IMR-90 (cell line): ENCODE measurements around the gene IL19. TPM values are rescaled to one million over a fixed set of nuclear protein-coding genes. Genes with fewer than 3 reads are reported as not detected.

ENCODE experiments used
- ATAC-seq: fragments of 200-7000 bp; cut with Tn5 transposase; 2 replicates; pipeline ENCODE4 v1.9.1; 2020; ENCODE audit warnings: low read depth, mild to moderate bottlenecking, moderate library complexity
- BruUV-seq: library from RNA; stranded (reverse); fragments of 400-500 nt; replicated peaks from 2 replicates; lab custom pipeline; 2021; lab: Mats Ljungman, UMichigan
- CTCF ChIA-PET: fragments of 300-600 bp; formaldehyde crosslinking; extraction: SDS; loops from one replicate; lab custom pipeline; 2021; ENCODE audit warnings: antibody characterized with exemption; lab: Yijun Ruan, JAX
- POLR2A ChIA-PET: fragments of 300-600 bp; sonication (Branson Sonifier 250); formaldehyde crosslinking; loops from one replicate; lab custom pipeline; 2022; ENCODE audit warnings: antibody characterized with exemption; ENCODE audit not compliant: unreplicated experiment; lab: Charles Lee
- DNase-seq: peaks from one replicate; pipeline ENCODE4 v3.0.0; 2013
- H2AFZ ChIP-seq: replicated peaks from 2 replicates; pipeline ENCODE3; 2013; ENCODE audit warnings: low read length, mild to moderate bottlenecking; ENCODE audit not compliant: poor library complexity
- H2AK5ac ChIP-seq: 2 replicates; pipeline ENCODE4 v1.6.1; 2013; ENCODE audit warnings: low read depth, low read length, inconsistent platforms
- H2AK9ac ChIP-seq: replicated peaks from 2 replicates; pipeline ENCODE3; 2013; ENCODE audit warnings: mild to moderate bottlenecking, low read depth, low read length, moderate library complexity; ENCODE audit not compliant: poor library complexity
- H2BK120ac ChIP-seq: 2 replicates; pipeline ENCODE4 v1.6.1; 2013; ENCODE audit warnings: low read depth, low read length, inconsistent platforms
- H2BK15ac ChIP-seq: 3 replicates; pipeline ENCODE4 v1.6.1; 2013; ENCODE audit warnings: low read depth, low read length, inconsistent platforms
- H2BK20ac ChIP-seq: 2 replicates; pipeline ENCODE4 v1.6.1; 2013; ENCODE audit warnings: low read depth, mild to moderate bottlenecking, inconsistent platforms, low read length, moderate library complexity
- H2BK5ac ChIP-seq: 2 replicates; pipeline ENCODE4 v1.6.1; 2013; ENCODE audit warnings: mild to moderate bottlenecking, low read depth, low read length, inconsistent platforms; ENCODE audit not compliant: poor library complexity, severe bottlenecking
- H3K14ac ChIP-seq: replicated peaks from 2 replicates; pipeline ENCODE4 v1.6.1; 2013; ENCODE audit warnings: low read depth, low read length, inconsistent platforms
- H3K18ac ChIP-seq: 2 replicates; pipeline ENCODE4 v1.6.1; 2013; ENCODE audit warnings: low read depth, low read length, control low read depth
- H3K23ac ChIP-seq: 2 replicates; pipeline ENCODE4 v1.6.1; 2013; ENCODE audit warnings: low read depth, low read length, inconsistent platforms
- H3K27ac ChIP-seq: 2 replicates; pipeline ENCODE4 v1.5.1; 2013; ENCODE audit warnings: mild to moderate bottlenecking, control low read depth, low read length; ENCODE audit not compliant: insufficient read depth
- H3K27me3 ChIP-seq: 2 replicates; pipeline ENCODE4 v1.6.1; 2013; ENCODE audit warnings: low read length; ENCODE audit not compliant: control insufficient read depth, insufficient read depth
- H3K36me3 ChIP-seq: 2 replicates; pipeline ENCODE4 v1.6.1; 2013; ENCODE audit warnings: low read length, mixed read lengths; ENCODE audit not compliant: control insufficient read depth, insufficient read depth
- H3K4ac ChIP-seq: 2 replicates; pipeline ENCODE4 v1.6.1; 2013; ENCODE audit warnings: low read depth, low read length, inconsistent platforms
- H3K4me1 ChIP-seq: 2 replicates; pipeline ENCODE4 v1.6.1; 2013; ENCODE audit warnings: low read length, mixed read lengths; ENCODE audit not compliant: control insufficient read depth, insufficient read depth
- H3K4me2 ChIP-seq: 2 replicates; pipeline ENCODE4 v1.6.1; 2013; ENCODE audit warnings: low read depth, mild to moderate bottlenecking, control low read depth, low read length, moderate library complexity
- H3K4me3 ChIP-seq: 2 replicates; pipeline ENCODE4 v1.5.1; 2013; ENCODE audit warnings: low read depth, mild to moderate bottlenecking, control low read depth, low read length, moderate library complexity; ENCODE audit not compliant: insufficient read depth
- H3K56ac ChIP-seq: 2 replicates; pipeline ENCODE4 v1.6.1; 2013; ENCODE audit warnings: low read length, inconsistent platforms; ENCODE audit not compliant: insufficient read depth; ENCODE audit errors: extremely low read depth
- H3K79me1 ChIP-seq, 2 experiments: 2 replicates each; pipeline ENCODE4 v1.6.1; 2013; ENCODE audit warnings: low read length in 2 of 2, inconsistent platforms in 1 of 2, low read depth in 1 of 2
- H3K9ac ChIP-seq: 2 replicates; pipeline ENCODE4 v1.6.1; 2013; ENCODE audit warnings: low read depth, low read length, control low read depth
- H3K9me1 ChIP-seq: 2 replicates; pipeline ENCODE4 v1.6.1; 2013; ENCODE audit warnings: low read length, inconsistent platforms; ENCODE audit not compliant: insufficient read depth
- H3K9me3 ChIP-seq: 2 replicates; pipeline ENCODE4 v1.6.1; 2013; ENCODE audit warnings: low read length; ENCODE audit not compliant: control insufficient read depth, insufficient read depth
- H4K20me1 ChIP-seq: 2 replicates; pipeline ENCODE4 v1.6.1; 2013; ENCODE audit warnings: low read length, inconsistent platforms; ENCODE audit not compliant: insufficient read depth
- H4K5ac ChIP-seq: 2 replicates; pipeline ENCODE4 v1.6.1; 2013; ENCODE audit warnings: mild to moderate bottlenecking, low read depth, low read length, control low read depth
- H4K8ac ChIP-seq, 2 experiments: 2 replicates each; pipeline ENCODE4 v1.6.1; 2013; ENCODE audit warnings: low read depth in 2 of 2, low read length in 2 of 2, control low read depth in 1 of 2, inconsistent platforms in 1 of 2
- H4K91ac ChIP-seq: 2 replicates; pipeline ENCODE4 v1.6.1; 2013; ENCODE audit warnings: low read depth, low read length, inconsistent platforms; ENCODE audit not compliant: insufficient read depth
- BHLHE40 ChIP-seq: fragments of 150-350 bp; IDR thresholded peaks from 2 replicates; pipeline ENCODE4 v1.6.1; 2016; ENCODE audit warnings: mild to moderate bottlenecking, low read depth, low read length
- CEBPB ChIP-seq: IDR thresholded peaks from 2 replicates; pipeline ENCODE4 v1.6.1; 2012; ENCODE audit warnings: low read depth, low read length, improper control_type of control experiment
- CHD1 ChIP-seq: IDR thresholded peaks from 2 replicates; pipeline ENCODE4 v1.6.1; 2012; ENCODE audit warnings: low read depth, low read length, improper control_type of control experiment
- ELK1 ChIP-seq: fragments of 150-350 bp; IDR thresholded peaks from 2 replicates; pipeline ENCODE4 v1.6.1; 2016; ENCODE audit warnings: low read depth, mild to moderate bottlenecking, low read length, moderate library complexity, borderline replicate concordance
- FOS ChIP-seq: fragments of 150-350 bp; IDR thresholded peaks from 2 replicates; pipeline ENCODE4 v1.6.1; 2016; ENCODE audit warnings: low read depth, low read length
- MAFK ChIP-seq: IDR thresholded peaks from 2 replicates; pipeline ENCODE4 v1.6.1; 2012; ENCODE audit warnings: low read depth, low read length, improper control_type of control experiment
- MAZ ChIP-seq: IDR thresholded peaks from 2 replicates; pipeline ENCODE4 v1.6.1; 2012; ENCODE audit warnings: low read depth, mild to moderate bottlenecking, low read length, improper control_type of control experiment, moderate library complexity, borderline replicate concordance
- MXI1 ChIP-seq: IDR thresholded peaks from 2 replicates; pipeline ENCODE4 v1.6.1; 2012; ENCODE audit warnings: low read depth, mild to moderate bottlenecking, low read length, moderate library complexity, borderline replicate concordance
- NFE2L2 ChIP-seq: fragments of 150-350 bp; IDR thresholded peaks from 2 replicates; pipeline ENCODE4 v1.6.1; 2016; ENCODE audit warnings: low read depth, mild to moderate bottlenecking, low read length
- POLR2A ChIP-seq: IDR thresholded peaks from 2 replicates; pipeline ENCODE4 v1.6.1; 2012; ENCODE audit warnings: mild to moderate bottlenecking, low read depth, low read length
- RAD21 ChIP-seq: IDR thresholded peaks from 2 replicates; pipeline ENCODE4 v1.6.1; 2012; ENCODE audit warnings: low read length, improper control_type of control experiment
- RCOR1 ChIP-seq: IDR thresholded peaks from 2 replicates; pipeline ENCODE4 v1.6.1; 2012; ENCODE audit warnings: mild to moderate bottlenecking, low read length, improper control_type of control experiment; ENCODE audit not compliant: insufficient replicate concordance
- RFX5 ChIP-seq: IDR thresholded peaks from 2 replicates; pipeline ENCODE4 v1.8.0; 2012; ENCODE audit warnings: low read depth, mild to moderate bottlenecking, low read length, moderate library complexity
- SMC3 ChIP-seq: fragments of 150-350 bp; IDR thresholded peaks from 2 replicates; pipeline ENCODE4 v1.6.1; 2016; ENCODE audit warnings: low read depth, mild to moderate bottlenecking, antibody characterized with exemption, low read length, moderate library complexity
- USF2 ChIP-seq: fragments of 150-350 bp; IDR thresholded peaks from 2 replicates; pipeline ENCODE4 v1.6.1; 2017; ENCODE audit warnings: mild to moderate bottlenecking, antibody characterized with exemption, low read length, low read depth
- WGBS, 2 experiments: methylation state at CpG; one replicate each; pipeline versions ENCODE4 v1.1.5 to v1.1.7; 2013; ENCODE audit warnings: missing lambda C conversion rate in 2 of 2; ENCODE audit not compliant: insufficient read length in 1 of 2; ENCODE audit errors: extremely low coverage in 2 of 2; 5-methylcytosine and 5-hydroxymethylcytosine counted together
- dilution Hi-C: fragments of 300-500 bp; cut with HindIII; formaldehyde crosslinking; loops from one replicate; pipeline ENCODE4 v1.14.3; 2018; ENCODE audit warnings: low sequenced_read_pairs; ENCODE audit not compliant: unreplicated experiment
- in situ Hi-C: fragments of 300-500 bp; cut with MboI; formaldehyde crosslinking; loops from 3 replicates; pipeline ENCODE4 v1.14.3; 2019; ENCODE audit warnings: low sequenced_read_pairs, inconsistent platforms, mixed read lengths
- intact Hi-C: fragments of 100-400 bp; cut with micrococcal nuclease; formaldehyde crosslinking; loops from 2 replicates; pipeline ENCODE4 v1.10.0; 2022
- polyA plus RNA-seq, 3 experiments: library from polyadenylated mRNA; depleted of rRNA; stranded (reverse); fragments of >200 nt; gene quantifications; 2 replicates each; pipeline ENCODE4 v1.2.3, GENCODE V29; 2012; ENCODE audit warnings: low replicate concordance in 1 of 3
- total RNA-seq: library from RNA; depleted of rRNA; stranded (reverse); fragments of >200 nt; gene quantifications from 2 replicates; pipeline ENCODE4 v1.2.3, GENCODE V29; 2012

IL19 gene
- total and polyA plus RNA-seq, 2 of the 4 experiments (the other 2 are of a cell fraction), result not detected

GRCh38 chr1:206725109-206725963, 45.2 kb upstream of the IL19 start:
- no peak overlapping the region; a peak in 1 of 4 replicates for H4K8ac ChIP-seq
- H2BK120ac ChIP-seq, result no peak overlapping the region
- no peak overlapping the region for H3K27ac ChIP-seq
- ChIA-PET CTCF (interaction anchor here (0.7 to 1.2 kb wide), 3 partner anchors 10 to 186 kb away, joined by 3 read pairs; no protein-coding TSS in a partner anchor), POLR2A (no interaction called here)
- no peak overlapping the region for H3K56ac ChIP-seq
- WGBS, 2 experiments, result 56% methylated on average over 6 of the region's 9 CpGs; no CpG with 5 or more reads in 1 of the 2 experiments
- no peak overlapping the region for H2AK5ac ChIP-seq
- peaks cover 89% of the 10 kb centered on the region for H4K20me1 ChIP-seq
- H3K23ac ChIP-seq, result no peak overlapping the region
- H3K36me3 ChIP-seq, result peaks cover 19% of the 10 kb centered on the region
- no peak overlapping the region for H2BK5ac ChIP-seq
- no peak overlapping the region for H4K91ac ChIP-seq
- H3K27me3 ChIP-seq, result no peaks in the 10 kb centered on the region
- H3K79me1 ChIP-seq, result peaks cover 39 to 94% of the 10 kb centered on the region in 2 experiments
- no peaks in the 10 kb centered on the region for H3K9me3 ChIP-seq
- no peak overlapping the region for H2AK9ac ChIP-seq
- no peak overlapping the region for H3K4me3 ChIP-seq
- H2BK15ac ChIP-seq, result no peak overlapping the region
- H2AFZ ChIP-seq, result no peak overlapping the region
- H3K14ac ChIP-seq, result no peak overlapping the region
- ATAC-seq, result peak; percentile 48
- intact Hi-C loops (loop anchor here (2.0 to 5.0 kb wide), 2 partner anchors 51 to 93 kb away; no protein-coding TSS in a partner anchor), dilution Hi-C loops (no loop called here), in situ Hi-C loops (no loop called here)
- no peak overlapping the region for H2BK20ac ChIP-seq
- no peak overlapping the region for H3K4ac ChIP-seq
- no peak overlapping the region for H3K18ac ChIP-seq
- H3K9ac ChIP-seq, result no peak overlapping the region
- no TSS peak for BruUV-seq
- H3K4me1 ChIP-seq, result peaks cover 22% of the 10 kb centered on the region
- H3K4me2 ChIP-seq, result no peak overlapping the region
- DNase-seq, result peak; percentile 51
- H4K5ac ChIP-seq, result no peak overlapping the region
- peaks cover 38% of the 10 kb centered on the region for H3K9me1 ChIP-seq
- no peak for TF ChIP-seq USF2
- no peak for TF ChIP-seq MAFK
- peak; percentile 47 for TF ChIP-seq RAD21
- TF ChIP-seq RCOR1, result no peak
- no peak for TF ChIP-seq NFE2L2
- TF ChIP-seq CEBPB, result no peak
- TF ChIP-seq SMC3, result peak; percentile 43; the same call in 1 of the 2 replicates
- no peak for TF ChIP-seq FOS
- no peak for TF ChIP-seq MAZ
- no peak for TF ChIP-seq BHLHE40
- TF ChIP-seq CHD1, result no peak
- no peak for TF ChIP-seq RFX5
- TF ChIP-seq MXI1, result no peak
- TF ChIP-seq POLR2A, result no peak
- no peak for TF ChIP-seq ELK1
